ENCODE results near the gene ZNF18. TPM values are rescaled to one million over a fixed set of nuclear protein-coding genes. Genes with fewer than 3 reads are reported as not detected.
"Not testable (repeated sequence)": the region's sequence is repeated elsewhere in the genome, so short reads cannot be mapped to it uniquely, and the experiment has no call there.

ZNF18 gene
- total RNA-seq, 2 donors from 2014 or later = 5.5 to 6.2 TPM

- H3K4me1 ChIP-seq = no peaks in the 10 kb centered on the region
- intact Hi-C loops (cut with DNase I) = no loop called here
- no peak for DNase-seq
- no peak for TF ChIP-seq CTCF (IDR thresholded peaks at IDR 0.05)
- no peaks in the 10 kb centered on the region for H3K36me3 ChIP-seq
- H3K27ac ChIP-seq = no peak overlapping the region
- H3K27me3 ChIP-seq = no peaks in the 10 kb centered on the region
- H3K9me3 ChIP-seq = peaks cover 4% of the 10 kb centered on the region
- no peak overlapping the region for H3K4me3 ChIP-seq
- no peak overlapping the region for H3K9ac ChIP-seq (ENCODE audit: low read depth in 2 of 2, low read length in 2 of 2)
These were observed 42.3 kb downstream of the ZNF18 start for GRCh38 chr17:11954936-11955335.

DNA sequence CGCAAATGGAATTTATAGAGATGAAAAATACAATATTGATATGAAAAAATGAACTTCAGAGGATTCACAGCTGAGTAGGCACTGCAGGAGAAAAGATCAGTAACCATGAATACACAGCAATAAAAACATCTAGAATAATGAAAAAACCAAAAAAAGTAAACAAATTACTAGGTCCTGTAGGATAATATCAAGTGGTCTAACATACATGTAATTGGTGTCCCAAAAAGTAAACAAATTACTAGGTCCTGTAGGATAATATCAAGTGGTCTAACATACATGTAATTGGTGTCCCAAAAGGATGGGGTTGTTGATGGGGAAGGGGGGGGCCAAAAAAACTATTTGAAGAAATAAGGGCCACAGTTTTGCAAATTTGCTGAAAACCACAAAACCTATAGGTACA is 43.4 kb downstream of the ZNF18 start:
- H3K36me3 ChIP-seq = no peaks in the 10 kb centered on the region
- no peaks in the 10 kb centered on the region for H3K27me3 ChIP-seq
- no peak overlapping the region for H3K27ac ChIP-seq
- H3K9ac ChIP-seq (ENCODE audit: low read depth in 2 of 2, low read length in 2 of 2) = no peak overlapping the region
- H3K4me1 ChIP-seq = no peaks in the 10 kb centered on the region
- DNase-seq = no peak
- intact Hi-C loops (cut with DNase I) = no loop called here
- no peak overlapping the region for H3K4me3 ChIP-seq
- H3K9me3 ChIP-seq = peaks cover 4% of the 10 kb centered on the region
- TF ChIP-seq CTCF (IDR thresholded peaks at IDR 0.05) = no peak

DNA sequence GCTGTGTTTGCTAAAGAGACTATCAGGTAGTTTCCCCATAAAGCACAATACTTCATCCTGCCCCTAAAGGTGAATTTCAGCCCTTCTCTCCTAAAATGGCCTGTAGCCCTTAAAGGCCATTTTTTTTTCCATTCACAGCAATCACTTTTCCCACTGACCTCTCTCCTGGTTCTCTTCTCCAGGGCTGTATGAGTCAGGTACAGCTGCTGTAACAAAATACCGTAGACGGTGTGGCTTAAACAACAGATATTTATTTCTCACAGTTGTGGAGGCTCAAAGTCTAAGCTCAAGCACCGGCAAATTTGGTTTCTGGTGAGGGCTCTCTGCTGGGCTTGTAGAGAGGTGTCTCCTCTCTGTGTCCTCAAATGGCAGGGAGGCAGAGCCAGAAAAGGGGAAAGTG is 44.7 kb downstream of the ZNF18 start:
- H3K4me1 ChIP-seq = no peaks in the 10 kb centered on the region
- H3K36me3 ChIP-seq = no peaks in the 10 kb centered on the region
- H3K9me3 ChIP-seq = peaks cover 4% of the 10 kb centered on the region
- no peak for DNase-seq
- no peak for TF ChIP-seq CTCF (IDR thresholded peaks at IDR 0.05)
- no peak overlapping the region for H3K9ac ChIP-seq (ENCODE audit: low read depth in 2 of 2, low read length in 2 of 2)
- intact Hi-C loops (cut with DNase I) = no loop called here
- H3K27ac ChIP-seq = no peak overlapping the region
- H3K27me3 ChIP-seq = no peaks in the 10 kb centered on the region
- no peak overlapping the region for H3K4me3 ChIP-seq

GRCh38 chr17:11950771-11951519 is 46.3 kb downstream of the ZNF18 start:
- H3K27ac ChIP-seq = no peak overlapping the region

GRCh38 chr17:11949571-11949970 is 47.7 kb downstream of the ZNF18 start:
- H3K4me3 ChIP-seq; H3K9ac ChIP-seq (ENCODE audit: low read depth in 2 of 2, low read length in 2 of 2); H3K27ac ChIP-seq; H3K27me3 ChIP-seq; H3K4me1 ChIP-seq; H3K36me3 ChIP-seq; intact Hi-C loops (cut with DNase I); DNase-seq; H3K9me3 ChIP-seq: not testable (repeated sequence)

More at GRCh38 chr17:11950771-11951519, 46.3 kb downstream of the ZNF18 start:
- H3K9ac ChIP-seq (ENCODE audit: low read depth in 2 of 2, low read length in 2 of 2) = no peak overlapping the region
- peaks cover 4% of the 10 kb centered on the region for H3K9me3 ChIP-seq
- intact Hi-C loops (cut with DNase I) = no loop called here
- H3K27me3 ChIP-seq = no peaks in the 10 kb centered on the region
- no peak for TF ChIP-seq CTCF (IDR thresholded peaks at IDR 0.05)
- H3K4me3 ChIP-seq = no peak overlapping the region
- H3K4me1 ChIP-seq = no peaks in the 10 kb centered on the region
- DNase-seq = no peak
- no peaks in the 10 kb centered on the region for H3K36me3 ChIP-seq

GRCh38 chr17:11948789-11949188 is 48.5 kb downstream of the ZNF18 start:
- H3K9ac ChIP-seq (ENCODE audit: low read depth in 2 of 2, low read length in 2 of 2) = no peak overlapping the region
- H3K36me3 ChIP-seq = no peaks in the 10 kb centered on the region
- intact Hi-C loops (cut with DNase I) = no loop called here
- no peak for TF ChIP-seq CTCF (IDR thresholded peaks at IDR 0.05)
- H3K27ac ChIP-seq = no peak overlapping the region
- no peak overlapping the region for H3K4me3 ChIP-seq
- DNase-seq = no peak
- peaks cover 3% of the 10 kb centered on the region for H3K9me3 ChIP-seq
- H3K4me1 ChIP-seq = no peaks in the 10 kb centered on the region
- H3K27me3 ChIP-seq = no peaks in the 10 kb centered on the region

Data from colonic mucosa (tissue), 4 donors.